NCI-H2171 (cell line): ENCODE data around the gene FOXO6.

Source experiments
- DNase-seq: peaks from one replicate; lab custom pipeline; 2025; lab: John Stamatoyannopoulos, UW

Gene FOXO6

DNA sequence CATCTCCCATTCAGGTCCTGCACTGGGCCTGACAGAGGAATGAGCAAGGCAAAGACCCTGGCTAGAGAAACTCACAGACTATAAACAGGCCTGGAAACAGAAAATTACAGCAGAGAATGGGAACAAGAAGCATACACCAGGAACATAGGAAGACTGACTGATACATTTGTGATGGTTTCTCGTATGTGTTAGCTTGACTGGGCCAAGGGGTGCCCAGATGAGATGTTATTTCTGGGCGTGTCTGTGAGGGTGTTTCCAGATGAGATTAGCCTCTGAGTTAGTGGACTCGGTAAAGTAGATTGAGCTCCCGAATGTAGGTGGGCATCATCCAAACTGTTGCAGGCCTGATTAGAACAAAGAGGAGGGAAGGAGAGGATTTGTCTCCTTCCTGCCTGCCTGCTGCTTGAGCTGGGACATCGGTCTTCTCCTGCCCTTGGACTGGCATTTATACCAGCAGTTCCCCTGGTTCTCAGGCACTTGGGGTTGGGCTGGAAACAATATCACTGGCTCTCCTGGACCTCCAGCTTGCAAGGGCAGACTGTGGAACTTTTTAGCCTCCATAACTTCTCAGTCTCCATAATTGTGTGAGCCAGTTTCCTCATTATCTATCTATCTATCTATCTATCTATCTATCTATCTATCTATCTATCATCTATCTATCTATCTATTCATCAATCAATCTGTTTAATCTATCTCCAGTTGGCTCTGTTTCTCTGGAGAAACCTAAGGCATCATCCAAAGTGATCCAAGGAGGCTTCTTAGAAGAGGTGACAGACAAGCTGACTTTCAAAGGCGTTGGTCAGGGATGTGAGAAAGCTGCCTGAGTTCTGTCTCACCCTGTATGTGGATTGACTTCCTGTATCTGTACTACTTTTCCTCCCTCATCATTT lies 9.7 kb upstream of the FOXO6 start:
- no peak for DNase-seq

DNA sequence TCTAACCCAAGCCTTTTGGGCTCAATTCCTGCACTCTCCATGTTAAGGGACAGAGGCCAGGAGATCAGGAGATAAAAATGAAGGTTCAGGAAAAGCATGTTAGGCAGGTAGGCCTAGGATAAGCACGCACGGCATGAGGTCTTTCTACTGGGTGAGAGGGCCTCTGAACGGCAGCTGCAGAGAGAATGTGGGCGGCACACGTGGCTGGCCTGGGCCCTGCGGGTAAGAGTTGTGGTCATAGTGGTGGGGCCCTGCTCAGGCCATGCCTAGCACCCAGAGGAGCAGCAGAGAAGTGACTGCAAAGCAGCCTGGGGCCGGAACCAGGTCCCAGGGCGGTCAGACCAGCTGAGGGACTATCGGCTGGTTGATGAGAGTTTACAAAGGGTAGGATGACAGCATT lies 7.5 kb upstream of the FOXO6 start:
- DNase-seq: no peak

- no peak for DNase-seq
These were observed 6.3 kb upstream of the FOXO6 start for GRCh38 chr1:41354956-41355355.

DNA sequence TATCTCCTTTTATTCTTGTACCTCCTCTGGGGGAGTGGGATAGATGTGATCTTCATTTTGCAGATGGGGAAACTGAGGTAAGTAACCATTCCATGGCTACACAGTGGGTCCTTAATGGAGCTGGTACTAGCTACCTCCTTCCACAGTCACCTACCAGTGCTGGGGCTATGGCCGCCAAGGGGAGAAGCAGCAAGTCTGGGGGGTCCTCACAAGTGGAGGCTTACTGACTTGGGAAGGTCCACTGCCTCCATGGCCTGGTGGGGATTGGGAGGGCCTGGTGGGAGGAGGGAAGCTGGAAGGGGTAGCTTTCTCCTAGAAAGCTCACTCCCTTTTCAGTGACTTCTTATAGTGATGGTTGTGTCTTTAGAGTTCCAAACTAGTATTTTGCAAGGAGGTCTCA lies 5.9 kb upstream of the FOXO6 start:
- DNase-seq: no peak

DNA sequence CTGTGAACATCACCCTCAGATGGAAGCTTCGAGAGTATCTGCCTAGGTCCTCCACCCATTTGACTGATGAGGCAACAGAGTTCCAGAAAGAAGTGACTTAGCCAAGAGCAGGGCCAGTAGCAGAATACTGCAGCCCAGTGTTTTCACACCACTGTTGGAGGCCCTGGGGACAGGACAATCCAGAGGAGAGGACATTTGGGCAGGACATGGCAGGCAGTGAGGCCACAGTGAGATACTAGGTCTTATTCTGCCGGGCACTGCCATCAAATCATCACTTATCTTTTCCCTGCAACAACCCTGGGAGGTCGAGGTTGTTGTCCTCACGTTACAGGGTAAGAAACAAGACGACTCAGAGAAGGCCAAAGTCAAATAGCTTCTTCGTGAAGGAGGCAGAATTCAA lies 5.5 kb upstream of the FOXO6 start:
- no peak for DNase-seq

DNA sequence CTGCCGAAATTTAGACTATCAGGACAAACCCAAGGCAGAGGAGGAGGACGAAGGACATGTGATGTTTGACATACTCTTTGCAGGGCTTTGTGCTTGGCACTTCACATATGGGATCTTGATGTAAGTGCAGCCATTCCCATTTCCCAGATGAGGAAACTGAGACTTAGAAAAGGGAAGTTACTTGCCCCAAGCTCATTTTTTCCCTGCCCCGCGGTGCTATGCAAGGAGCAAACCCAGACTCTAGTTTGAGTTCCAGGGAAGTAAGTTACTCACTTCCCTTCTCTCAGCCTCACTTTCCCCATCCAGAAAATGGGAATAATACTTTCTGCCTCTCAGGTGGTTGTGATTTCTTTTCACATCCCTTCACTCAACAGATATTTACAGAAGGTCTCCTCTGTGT lies 4.5 kb upstream of the FOXO6 start:
- no peak for DNase-seq

DNA sequence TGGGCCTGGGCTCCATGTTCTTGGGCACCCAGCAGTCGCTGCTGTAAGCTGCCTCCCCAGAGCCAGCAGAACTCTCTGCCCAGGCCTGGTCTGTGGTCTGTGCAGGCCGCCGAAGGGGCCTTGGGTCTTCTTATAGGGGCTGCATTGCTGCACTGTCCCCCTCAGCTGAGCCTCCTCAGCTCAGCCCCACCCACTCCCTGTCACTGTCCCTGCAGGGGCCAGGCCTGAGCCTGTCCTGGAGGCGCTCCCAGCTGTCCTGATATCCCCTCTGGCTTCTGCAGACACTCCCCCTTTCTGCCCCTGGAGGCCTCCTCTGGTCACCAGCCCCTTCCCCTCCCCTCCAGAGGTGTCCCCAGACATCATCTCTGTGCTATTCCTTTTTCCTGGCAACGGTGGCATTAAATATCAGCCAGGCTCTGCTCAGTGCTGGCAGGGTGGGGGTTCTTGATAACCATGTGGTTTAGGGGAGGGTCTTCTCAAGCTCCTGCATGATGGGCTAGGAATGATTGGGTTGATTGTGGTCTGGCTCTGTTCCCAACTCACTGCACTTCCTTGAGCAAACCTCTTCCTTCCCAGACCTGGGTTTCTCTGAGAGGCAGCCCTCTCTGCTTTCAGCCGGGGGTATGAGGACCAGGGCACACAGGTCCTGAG lies 3.7 kb upstream of the FOXO6 start:
- DNase-seq: peak; percentile 61

- peak; percentile 61 for DNase-seq
These were observed 2.9 kb upstream of the FOXO6 start for GRCh38 chr1:41358131-41359021.

GRCh38 chr1:41359211-41360073 lies 1.8 kb upstream of the FOXO6 start:
- no peak for DNase-seq

DNA sequence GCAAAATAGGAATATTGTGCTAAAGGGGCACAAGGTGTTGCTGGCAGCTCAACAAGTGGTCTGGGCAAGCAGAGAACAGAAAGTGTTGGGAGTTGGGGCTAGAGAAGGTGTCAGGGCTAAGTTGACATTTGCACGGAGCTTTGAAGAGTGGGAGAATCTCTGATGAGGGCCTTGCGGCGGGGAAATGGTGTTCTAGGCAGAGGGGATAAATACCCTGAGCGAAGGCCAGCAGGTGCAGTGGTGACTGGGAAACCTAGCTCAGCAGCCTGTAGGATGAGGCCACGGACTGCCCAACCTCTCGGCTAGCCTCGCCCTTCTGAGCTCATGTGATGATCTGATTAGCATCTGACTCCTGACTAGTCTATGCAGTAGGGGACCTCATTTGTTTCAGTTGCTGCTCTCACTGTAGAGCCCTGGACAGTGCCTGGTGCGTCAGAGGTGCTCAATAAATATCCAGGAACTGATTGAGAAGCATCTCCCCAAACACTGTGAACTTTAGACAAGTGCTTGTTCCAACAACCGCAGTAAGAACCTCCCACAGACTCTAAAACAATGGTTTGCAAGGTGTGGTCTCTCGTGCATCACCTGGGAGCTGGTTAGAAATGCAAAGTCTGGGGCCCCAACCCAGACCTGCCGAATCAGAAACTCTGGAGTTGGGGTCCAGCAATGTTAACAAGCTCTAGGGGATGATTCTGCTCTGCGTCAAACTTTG lies 1.0 kb upstream of the FOXO6 start:
- DNase-seq: no peak

DNA sequence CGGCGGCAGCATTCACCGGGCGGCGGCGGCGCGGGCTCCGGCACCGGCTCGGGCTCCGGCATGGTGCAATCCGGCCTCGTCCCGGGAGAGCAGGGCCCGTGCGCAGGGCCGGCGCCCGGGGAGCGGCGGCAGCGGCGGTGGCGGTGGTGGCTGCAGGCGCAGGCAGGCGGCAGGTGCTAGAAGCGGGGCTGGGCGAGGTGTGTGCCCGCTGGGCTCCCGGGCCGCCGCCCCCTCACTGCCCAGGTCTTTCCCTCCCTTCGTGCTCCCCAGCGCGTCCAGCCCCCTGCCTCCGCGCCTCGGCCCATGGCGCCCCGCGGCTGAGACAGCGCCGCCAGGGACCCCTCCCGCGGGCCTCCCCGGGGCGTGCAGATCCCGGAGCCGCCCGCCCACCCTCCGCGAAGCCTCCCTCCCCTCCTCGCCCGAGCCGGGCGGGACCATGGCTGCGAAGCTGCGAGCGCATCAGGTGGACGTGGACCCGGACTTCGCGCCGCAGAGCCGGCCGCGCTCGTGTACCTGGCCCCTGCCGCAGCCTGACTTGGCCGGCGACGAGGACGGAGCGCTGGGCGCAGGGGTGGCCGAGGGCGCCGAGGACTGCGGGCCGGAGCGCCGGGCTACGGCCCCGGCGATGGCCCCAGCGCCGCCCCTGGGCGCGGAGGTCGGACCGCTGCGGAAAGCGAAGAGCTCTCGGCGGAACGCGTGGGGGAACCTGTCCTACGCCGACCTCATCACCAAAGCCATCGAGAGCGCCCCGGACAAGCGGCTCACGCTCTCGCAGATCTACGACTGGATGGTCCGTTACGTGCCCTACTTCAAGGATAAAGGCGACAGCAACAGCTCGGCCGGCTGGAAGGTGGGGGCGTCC lies 492 bp downstream of the FOXO6 start:
- DNase-seq: no peak

DNA sequence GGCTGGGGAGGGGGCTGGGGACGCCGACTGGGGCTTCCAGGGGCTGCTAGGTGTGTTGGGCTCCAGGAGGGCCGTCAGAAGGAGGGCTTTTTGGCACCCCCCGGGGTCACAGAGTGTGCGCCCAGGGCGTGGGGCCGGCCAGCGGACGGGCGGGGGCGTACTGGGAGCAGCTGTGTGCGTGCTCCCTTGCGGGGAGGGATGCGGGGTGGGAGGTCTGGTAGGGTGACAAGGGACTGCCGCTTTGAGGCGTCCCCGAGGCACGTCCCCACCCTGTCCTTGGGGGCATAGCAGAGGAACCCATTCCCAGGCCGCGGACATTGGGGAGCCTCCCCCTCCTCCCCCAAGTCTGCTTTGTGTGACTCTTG lies 1.1 kb downstream of the FOXO6 start:
- DNase-seq: no peak

DNA sequence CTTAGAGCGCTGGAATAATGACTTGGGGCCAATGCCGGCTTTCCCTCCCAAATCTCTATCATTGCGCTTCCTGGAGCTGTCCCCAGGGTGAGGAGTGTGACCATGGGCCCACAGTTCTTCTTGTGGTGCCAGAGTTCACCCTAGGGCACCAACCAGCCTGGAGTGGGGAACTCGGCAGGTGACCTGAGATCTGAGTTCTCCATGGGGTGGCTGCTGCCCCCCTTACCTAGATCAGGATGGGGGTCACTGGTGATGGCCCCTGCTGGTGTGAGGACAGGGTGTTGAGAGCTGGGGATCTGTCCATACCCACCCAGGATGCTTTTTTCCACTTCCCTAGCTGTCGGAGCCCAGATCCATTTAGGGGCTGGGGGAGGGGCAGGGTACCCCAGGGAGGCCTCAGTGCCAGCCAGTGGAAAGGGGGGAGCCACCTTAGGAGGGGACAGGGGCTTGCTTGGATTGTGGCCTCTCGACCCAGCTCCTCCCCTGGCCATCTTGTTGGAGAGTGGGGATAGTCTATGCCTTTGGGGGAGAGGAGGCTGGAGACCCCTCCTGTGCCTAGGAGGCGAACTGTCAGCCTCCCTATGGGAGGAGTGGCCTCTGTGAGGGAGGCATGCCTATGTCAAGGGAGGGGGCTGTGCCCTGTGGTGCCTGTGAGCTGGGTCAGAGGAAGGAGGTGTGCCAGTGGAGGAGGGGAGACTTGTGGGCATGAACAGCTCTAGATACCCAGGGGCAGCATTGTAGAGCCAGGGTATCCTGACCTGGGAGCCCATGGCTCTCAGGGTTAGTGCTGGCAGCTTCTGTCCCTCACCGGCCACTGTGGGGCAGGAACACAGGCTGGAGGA lies 1.7 kb downstream of the FOXO6 start:
- no peak for DNase-seq

GRCh38 chr1:41363591-41364320 lies 2.5 kb downstream of the FOXO6 start:
- no peak for DNase-seq

- DNase-seq: no peak
These were observed 3.4 kb downstream of the FOXO6 start for GRCh38 chr1:41364442-41365319.

- DNase-seq: no peak
These were observed 4.0 kb downstream of the FOXO6 start for GRCh38 chr1:41365320-41365633.

DNA sequence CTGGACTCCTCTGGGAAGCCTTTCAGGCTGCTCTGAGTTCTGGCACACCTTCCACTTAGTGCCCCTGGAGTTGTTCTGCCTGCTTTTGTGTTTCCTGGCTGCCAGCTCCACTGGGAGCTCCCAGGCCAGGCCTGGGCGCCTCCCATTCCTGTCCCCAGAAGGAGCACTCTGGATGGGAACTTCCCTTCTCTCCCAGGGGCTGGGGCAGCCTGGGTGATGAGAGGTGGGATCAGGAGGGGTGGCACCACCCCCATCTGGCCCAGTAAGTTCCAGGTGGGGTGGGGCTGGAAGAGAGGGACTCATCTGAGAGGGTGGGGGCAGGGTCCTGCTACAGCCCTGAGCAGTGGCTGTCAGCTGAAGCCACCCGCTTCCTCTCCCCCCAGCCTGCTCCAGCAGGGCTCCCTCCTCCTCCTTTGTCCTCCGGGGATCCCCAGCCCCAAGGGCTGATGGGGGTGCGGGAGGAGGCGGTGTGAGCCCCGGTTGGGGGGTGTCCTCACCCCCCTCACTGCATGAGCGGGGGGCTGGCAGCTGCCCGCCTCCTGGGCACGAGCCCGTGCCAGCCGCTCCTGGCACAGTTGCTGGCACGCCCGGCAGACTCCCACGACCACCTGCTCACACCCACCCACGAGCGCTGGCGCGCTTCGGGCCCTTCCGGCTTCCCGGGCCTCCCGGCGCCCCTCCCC lies 4.7 kb downstream of the FOXO6 start:
- DNase-seq: peak; percentile 94
